Caco-2 (cell line): ENCODE measurements around the gene KLHDC10. TPM values are rescaled to one million over a fixed set of nuclear protein-coding genes. Genes with fewer than 3 reads are reported as not detected.
"Not testable (repeated sequence)": the region's sequence is repeated elsewhere in the genome, so short reads cannot be mapped to it uniquely, and the experiment has no call there.

Source experiments
- BruUV-seq: library from RNA; stranded (reverse); fragments of 400-500 nt; replicated peaks from 2 replicates; lab custom pipeline; 2021; lab: Mats Ljungman, UMichigan
- CTCF ChIA-PET: fragments of 300-600 bp; sonication (Branson Sonifier 250); formaldehyde crosslinking; loops from one replicate; lab custom pipeline; 2022; ENCODE audit warnings: antibody characterized with exemption; lab: Charles Lee
- POLR2A ChIA-PET: fragments of 300-600 bp; sonication (Branson Sonifier 250); formaldehyde crosslinking; loops from one replicate; lab custom pipeline; 2022; ENCODE audit warnings: antibody characterized with exemption; lab: Charles Lee
- DNase-seq, 2 experiments: peaks; one replicate each; pipeline versions ENCODE4 v3.0.0 to v3.0.0-alpha.2; 2020 to 2022
- H3K27me3 ChIP-seq: replicated peaks from 2 replicates; pipeline ENCODE4 v1.6.0; 2011; ENCODE audit warnings: low read length; ENCODE audit not compliant: control insufficient read depth, insufficient read depth
- H3K36me3 ChIP-seq: 2 replicates; pipeline ENCODE4 v1.5.1; 2011; ENCODE audit warnings: low read length; ENCODE audit not compliant: control insufficient read depth, insufficient read depth
- H3K4me1 ChIP-seq: fragments of 250-450 bp; sonication (Bioruptor Pico); 2 replicates; pipeline ENCODE4 v1.5.1; 2020; ENCODE audit warnings: mild to moderate bottlenecking
- H3K4me3 ChIP-seq: 2 replicates; pipeline ENCODE4 v1.5.1; 2011; ENCODE audit warnings: low read depth, mild to moderate bottlenecking, control low read depth, low read length
- H3K9me3 ChIP-seq: fragments of 250-450 bp; sonication (Bioruptor Pico); 2 replicates; pipeline ENCODE4 v1.5.1; 2020; ENCODE audit warnings: mild to moderate bottlenecking, moderate library complexity
- H3K27ac Mint-ChIP-seq: one replicate; pipeline ENCODE4 v1.8.0; 2022; ENCODE audit warnings: mixed read lengths; ENCODE audit not compliant: unreplicated experiment
- H3K27me3 Mint-ChIP-seq: one replicate; pipeline ENCODE4 v1.8.0; 2022; ENCODE audit warnings: mixed read lengths; ENCODE audit not compliant: insufficient read depth, unreplicated experiment
- H3K36me3 Mint-ChIP-seq: one replicate; pipeline ENCODE4 v1.8.0; 2022; ENCODE audit warnings: mild to moderate bottlenecking, mixed read lengths; ENCODE audit not compliant: insufficient read depth, unreplicated experiment
- H3K4me1 Mint-ChIP-seq: one replicate; pipeline ENCODE4 v1.8.0; 2022; ENCODE audit warnings: low read depth, mixed read lengths; ENCODE audit not compliant: unreplicated experiment
- H3K4me3 Mint-ChIP-seq: one replicate; pipeline ENCODE4 v1.8.0; 2022; ENCODE audit warnings: mild to moderate bottlenecking, moderate library complexity, mixed read lengths; ENCODE audit not compliant: unreplicated experiment
- H3K9me3 Mint-ChIP-seq: one replicate; pipeline ENCODE4 v1.8.0; 2022; ENCODE audit warnings: mixed read lengths; ENCODE audit not compliant: unreplicated experiment
- CTCF ChIP-seq, 2 experiments: fragments of 200-600 bp in 1 of 2; IDR thresholded peaks; 1 replicate in 1 of 2; 2 replicates in 1 of 2; pipeline versions ENCODE4 v1.5.1 to v1.8.0; 2011 to 2022; ENCODE audit warnings: antibody characterized with exemption in 1 of 2, control low read depth in 1 of 2, inconsistent platforms in 1 of 2, low read depth in 1 of 2, low read length in 1 of 2, mild to moderate bottlenecking in 1 of 2, moderate library complexity in 1 of 2; ENCODE audit not compliant: insufficient read depth in 1 of 2, severe bottlenecking in 1 of 2, unreplicated experiment in 1 of 2
- intact Hi-C: fragments of 100-400 bp; cut with micrococcal nuclease; formaldehyde crosslinking; loops from one replicate; pipeline ENCODE4 v1.10.0; 2022; ENCODE audit not compliant: unreplicated experiment
- total RNA-seq: library from RNA; stranded (reverse); gene quantifications from 2 replicates; pipeline ENCODE4 v1.2.3, GENCODE V29; 2022

Gene KLHDC10
- total RNA-seq, 1 experiment from 2014 or later = 22.3 TPM

DNA sequence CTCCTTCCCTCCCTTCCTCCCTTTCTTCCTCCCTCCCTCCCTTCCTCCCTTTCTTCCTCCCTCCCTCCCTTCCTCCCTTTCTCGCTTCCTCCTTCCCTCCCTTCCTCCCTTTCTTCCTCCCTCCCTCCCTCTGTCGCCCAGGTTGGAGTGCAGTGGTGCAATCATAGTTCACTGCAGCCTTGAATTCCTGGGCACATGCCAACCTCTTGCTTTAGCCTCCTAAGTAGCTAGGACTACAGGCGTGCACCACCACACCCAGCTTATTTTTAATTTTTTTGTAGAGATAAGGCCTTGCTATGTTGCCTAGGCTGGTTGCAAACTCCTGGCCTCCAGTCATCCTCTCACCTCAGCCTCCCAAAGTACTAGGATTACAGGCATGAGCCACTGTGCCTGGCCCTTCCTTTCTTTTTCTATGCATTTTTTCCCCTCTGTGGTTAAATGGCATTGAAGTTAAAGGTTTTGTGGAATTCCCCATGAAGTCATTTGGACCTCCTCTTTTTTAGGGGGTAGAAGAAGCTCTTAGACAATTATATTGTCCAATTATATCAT lies 9.6 kb downstream of the KLHDC10 start:
- BruUV-seq = no TSS peak
- H3K4me3 Mint-ChIP-seq = no peak overlapping the region
- H3K4me1 Mint-ChIP-seq = peaks cover 13% of the 10 kb centered on the region
- no peaks in the 10 kb centered on the region for H3K27me3 Mint-ChIP-seq
- no peak for DNase-seq
- Histone ChIP-seq H3K9me3 (no peaks in the 10 kb centered on the region), H3K4me3 (no peak overlapping the region), H3K36me3 (no peaks in the 10 kb centered on the region), H3K4me1 (no peaks in the 10 kb centered on the region), H3K27me3 (no peaks in the 10 kb centered on the region)
- H3K27ac Mint-ChIP-seq = no peak overlapping the region
- CTCF ChIA-PET = no interaction called here
- POLR2A ChIA-PET = interaction anchor here (0.6 kb wide), 1 partner anchor 151 kb away, joined by 3 read pairs; no protein-coding TSS in a partner anchor
- intact Hi-C loops = no loop called here
- no peak for TF ChIP-seq CTCF (IDR thresholded peaks at IDR 0.05; ENCODE audit: insufficient read depth in 1 of 2, low read depth in 1 of 2, low read length in 1 of 2, severe bottlenecking in 1 of 2, unreplicated experiment in 1 of 2)
- peaks cover 10% of the 10 kb centered on the region for H3K9me3 Mint-ChIP-seq
- H3K36me3 Mint-ChIP-seq = peaks cover 10% of the 10 kb centered on the region

- H3K4me1 Mint-ChIP-seq, H3K9me3 ChIP-seq, H3K4me3 ChIP-seq, H3K36me3 ChIP-seq, H3K9me3 Mint-ChIP-seq, DNase-seq, H3K27me3 ChIP-seq, POLR2A ChIA-PET, intact Hi-C loops, H3K4me1 ChIP-seq, H3K4me3 Mint-ChIP-seq, BruUV-seq, H3K36me3 Mint-ChIP-seq, H3K27ac Mint-ChIP-seq, H3K27me3 Mint-ChIP-seq: not testable (repeated sequence)
- CTCF ChIA-PET = interaction anchor here (1.3 to 2.9 kb wide), 2 partner anchors 11 to 13 kb away, joined by 6 to 14 read pairs; partner anchors contain the start of gene KLHDC10
These were observed 13.2 kb downstream of the KLHDC10 start for GRCh38 chr7:130083497-130083896.

GRCh38 chr7:130084037-130084875 lies 13.9 kb downstream of the KLHDC10 start:
- no peak for DNase-seq
- BruUV-seq = no TSS peak
- Mint-ChIP-seq H3K36me3 (peaks cover 10% of the 10 kb centered on the region), H3K27me3 (no peaks in the 10 kb centered on the region), H3K4me1 (peaks cover 7% of the 10 kb centered on the region), H3K9me3 (peaks cover 10% of the 10 kb centered on the region), H3K27ac (no peak overlapping the region), H3K4me3 (no peak overlapping the region)
- Histone ChIP-seq H3K4me1 (no peaks in the 10 kb centered on the region), H3K27me3 (no peaks in the 10 kb centered on the region), H3K4me3 (no peak overlapping the region), H3K36me3 (no peaks in the 10 kb centered on the region), H3K9me3 (no peaks in the 10 kb centered on the region)
- peak in 1 of 2 experiments; percentile 62 for TF ChIP-seq CTCF (IDR thresholded peaks at IDR 0.05; ENCODE audit: insufficient read depth in 1 of 2, low read depth in 1 of 2, low read length in 1 of 2, severe bottlenecking in 1 of 2, unreplicated experiment in 1 of 2)
- intact Hi-C loops = no loop called here
- CTCF ChIA-PET = interaction anchor here (0.5 to 2.9 kb wide), 4 partner anchors 9 to 55 kb away, joined by 3 to 14 read pairs (median 4); partner anchors contain the start of gene KLHDC10
- POLR2A ChIA-PET = no interaction called here

DNA sequence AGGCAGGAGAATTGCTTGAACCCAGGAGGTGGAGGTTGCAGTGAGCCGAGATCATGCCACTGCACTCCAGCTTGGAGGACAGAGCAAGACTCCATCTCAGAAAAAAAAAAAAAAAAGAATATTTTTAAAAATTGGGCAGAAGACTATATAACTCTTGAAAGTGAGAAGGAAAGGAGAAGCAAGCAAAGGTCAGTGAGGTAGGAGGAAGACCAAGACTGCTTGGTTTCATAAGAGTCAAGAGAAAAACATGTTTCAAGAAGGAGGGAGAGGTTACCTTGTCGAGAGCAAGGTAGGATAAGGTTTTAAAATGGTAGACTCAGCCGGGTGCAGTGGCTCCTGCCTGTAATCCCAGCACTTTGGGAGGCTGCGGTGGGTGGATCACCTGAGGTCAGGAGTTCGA lies 14.9 kb downstream of the KLHDC10 start:
- H3K4me3 Mint-ChIP-seq, H3K4me1 ChIP-seq, intact Hi-C loops, H3K36me3 ChIP-seq, H3K4me1 Mint-ChIP-seq, H3K9me3 ChIP-seq, POLR2A ChIA-PET, H3K4me3 ChIP-seq, H3K9me3 Mint-ChIP-seq, H3K27me3 ChIP-seq, H3K36me3 Mint-ChIP-seq, H3K27me3 Mint-ChIP-seq, BruUV-seq, DNase-seq, H3K27ac Mint-ChIP-seq: not testable (repeated sequence)
- CTCF ChIA-PET = interaction anchor here (2.9 kb wide), 1 partner anchor 13 kb away, joined by 14 read pairs; no protein-coding TSS in a partner anchor
